Small intestine (tissue), 7 donors: ENCODE measurements around the gene PIN4. TPM values are rescaled to one million over a fixed set of nuclear protein-coding genes. Genes with fewer than 3 reads are reported as not detected.

ENCODE experiments used
- DNase-seq, 2 donors: peaks; one replicate each; pipeline versions ENCODE4 v3.0.0 to v3.0.0-alpha.2; 2013
- FAIRE-seq: peaks from 2 replicates; lab custom pipeline; 2012; peaks lifted over from hg19 to GRCh38; lab: Jason Lieb, UNC
- H3K27ac ChIP-seq, 3 donors: one replicate each; pipeline ENCODE4 v1.5.1; 2013; ENCODE audit warnings: low read length in 2 of 3, mild to moderate bottlenecking in 2 of 3, control low read depth in 1 of 3, inconsistent platforms in 1 of 3, low read depth in 1 of 3, moderate library complexity in 1 of 3
- H3K27me3 ChIP-seq, 3 donors: one replicate each; pipeline ENCODE4 v1.6.1; 2013; ENCODE audit warnings: low read length in 3 of 3, inconsistent platforms in 1 of 3; ENCODE audit not compliant: control insufficient read depth in 3 of 3, insufficient read depth in 3 of 3
- H3K36me3 ChIP-seq, 3 donors: one replicate each; pipeline ENCODE4 v1.6.1; 2013; ENCODE audit warnings: low read length in 3 of 3, inconsistent platforms in 1 of 3, low read depth in 1 of 3, mild to moderate bottlenecking in 1 of 3, moderate library complexity in 1 of 3; ENCODE audit not compliant: control insufficient read depth in 3 of 3, insufficient read depth in 2 of 3
- H3K4me1 ChIP-seq, 3 donors: one replicate each; pipeline ENCODE4 v1.6.1; 2013; ENCODE audit warnings: low read length in 2 of 3, inconsistent platforms in 1 of 3, low read depth in 1 of 3, mild to moderate bottlenecking in 1 of 3, moderate library complexity in 1 of 3; ENCODE audit not compliant: control insufficient read depth in 3 of 3, insufficient read depth in 2 of 3
- H3K4me3 ChIP-seq, 3 donors: one replicate each; pipeline ENCODE4 v1.5.1; 2013; ENCODE audit warnings: low read length in 3 of 3, control low read depth in 1 of 3, inconsistent platforms in 1 of 3, low read depth in 1 of 3, mild to moderate bottlenecking in 1 of 3, moderate library complexity in 1 of 3
- H3K9me3 ChIP-seq, 2 donors: one replicate each; pipeline ENCODE4 v1.6.1; 2013; ENCODE audit warnings: low read depth in 1 of 2, low read length in 1 of 2; ENCODE audit not compliant: control insufficient read depth in 2 of 2, insufficient read depth in 1 of 2
- whole genome bisulfite sequencing, 3 donors: extraction: QIAGEN DNeasy Blood & Tissue Kit; methylation state at CpG; one replicate each; pipeline ENCODE4 v1.1.7; 2013; 5-methylcytosine and 5-hydroxymethylcytosine counted together
- polyA plus RNA-seq, 4 donors: library from polyadenylated mRNA; stranded (reverse) in 3 of 4; unstranded in 1 of 4; fragments of 200-250 nt in 3 of 4; fragments of 120-200 nt in 1 of 4; gene quantifications; one replicate each; pipeline versions ENCODE4 v1.2.1 to v1.2.3, GENCODE V29; 2013
- donor health status: healthy with polysubstance abuse.
- donor health status: control.
- donor health status: control.
- donor health status: Bipolar disorder and iron deficiency.
- donor health status: healthy.

PIN4 gene
- polyA plus RNA-seq, 4 donors, result 19.5 to 40.5 (median 20.8) TPM

DNA sequence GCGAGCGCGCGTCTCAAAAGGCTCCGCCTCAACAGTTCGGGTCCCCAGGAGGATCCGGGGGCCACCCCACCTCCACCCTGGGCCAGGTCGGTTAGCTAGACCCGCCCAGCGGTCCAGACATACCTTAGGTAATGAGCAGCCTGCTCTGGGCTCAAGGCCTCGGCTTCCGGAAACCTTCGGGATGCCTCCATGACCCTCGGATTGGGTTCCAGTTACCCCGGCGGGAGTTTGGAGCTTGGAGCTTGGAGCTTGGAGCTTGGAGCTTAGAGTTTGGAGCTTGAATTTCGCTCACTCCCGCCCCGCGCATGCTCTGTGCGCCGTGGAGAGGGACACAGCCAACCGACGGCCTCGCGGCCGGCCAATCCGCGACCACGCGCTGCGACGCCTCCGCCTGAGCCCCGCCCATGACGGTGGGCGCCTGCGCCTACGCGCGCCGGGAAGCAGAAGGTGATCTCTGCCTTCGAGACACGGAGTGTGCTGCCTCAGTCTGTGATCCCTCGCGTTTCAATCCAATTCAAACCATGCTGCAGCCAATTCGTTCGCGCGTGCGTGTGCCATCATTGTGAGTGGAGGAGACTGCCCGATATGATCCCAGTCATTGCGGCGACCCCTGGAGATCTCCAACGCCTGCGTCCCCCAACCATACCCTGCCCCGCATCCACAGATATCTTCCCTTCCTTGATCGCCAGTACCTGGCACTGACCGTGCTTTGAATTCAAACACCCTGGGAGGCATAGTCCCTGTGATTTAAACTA, 57.3 kb downstream of the PIN4 start, which contains the start of gene ERCC6L:
ERCC6L (minus strand) TSS at position 307 of the 755 bp plus-strand sequence; CDS start at position 191, 116 bp downstream.
- H3K27ac ChIP-seq, result peak within 1 kb of the TSS in 2 of 3 donors; percentile 24 to 28
- 1 to 28% (median 18%) methylated on average over 24 to 59 of the region's 59 CpGs for WGBS, 3 donors

DNA sequence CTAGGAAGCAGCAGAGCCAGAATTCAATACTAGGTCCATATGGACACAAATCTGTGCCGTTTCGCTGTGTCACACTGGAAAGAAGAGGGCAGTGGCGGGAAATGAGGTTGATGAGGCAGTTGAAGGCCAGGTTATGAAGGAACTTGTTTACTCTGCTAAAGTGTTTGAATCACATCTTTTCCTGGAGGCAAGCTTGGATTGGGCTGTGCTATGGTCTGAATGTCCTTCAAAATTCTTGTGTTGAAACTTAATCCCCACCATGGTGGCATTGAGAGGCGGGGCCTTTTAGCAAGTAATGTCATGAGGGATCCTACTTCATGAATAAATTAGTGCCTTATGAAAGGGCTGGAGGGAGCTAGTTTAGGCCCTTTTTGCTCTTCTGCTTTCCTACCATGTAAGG, 59.4 kb downstream of the PIN4 start:
- no peak for FAIRE-seq
- no peak for DNase-seq
- Histone ChIP-seq H3K27me3 (no peaks in the 10 kb centered on the region), H3K9me3 (no peaks in the 10 kb centered on the region), H3K4me3 (no peak overlapping the region), H3K4me1 (no peaks in the 10 kb centered on the region), H3K36me3 (no peaks in the 10 kb centered on the region), H3K27ac (no peak overlapping the region)
- WGBS, 3 donors, result 88 to 98% (median 95%) methylated on average over 4 of the region's 4 CpGs

More for the DNA sequence above, 57.3 kb downstream of the PIN4 start, which contains the start of gene ERCC6L:
- Histone ChIP-seq H3K4me3 (peak within 1 kb of the TSS; percentile 15 to 39 (median 24)), H3K4me1 (no peaks in the 10 kb centered on the region), H3K9me3 (no peaks in the 10 kb centered on the region), H3K27me3 (no peaks in the 10 kb centered on the region), H3K36me3 (no peaks in the 10 kb centered on the region)
- FAIRE-seq, result no peak
- peak; percentile 84 to 91 for DNase-seq

- 31 to 46% (median 40%) methylated on average over 3 of the region's 3 CpGs for WGBS, 3 donors
- no peaks in the 10 kb centered on the region for H3K27me3 ChIP-seq
- no peaks in the 10 kb centered on the region for H3K36me3 ChIP-seq
- H3K4me3 ChIP-seq, result no peak overlapping the region
- H3K27ac ChIP-seq, result no peak overlapping the region
- peaks cover 0 to 3% (median 0%) of the 10 kb centered on the region in 3 donors for H3K4me1 ChIP-seq
- no peak for FAIRE-seq
- DNase-seq, result no peak
- H3K9me3 ChIP-seq, result no peaks in the 10 kb centered on the region
Observed at GRCh38 chrX:72243472-72243871, 61.9 kb downstream of the PIN4 start.

- Histone ChIP-seq H3K27me3 (no peaks in the 10 kb centered on the region), H3K4me3 (no peak overlapping the region), H3K36me3 (no peaks in the 10 kb centered on the region), H3K9me3 (no peaks in the 10 kb centered on the region), H3K27ac (no peak overlapping the region), H3K4me1 (peaks cover 0 to 3% (median 0%) of the 10 kb centered on the region in 3 donors)
- 95 to 100% (median 98%) methylated on average over 3 of the region's 3 CpGs for WGBS, 3 donors
- FAIRE-seq, result no peak
- DNase-seq, result peak; percentile 55 to 58
Observed at GRCh38 chrX:72245461-72246089, 64.0 kb downstream of the PIN4 start.

GRCh38 chrX:72247206-72247942, 65.8 kb downstream of the PIN4 start:
- WGBS, 3 donors, result 20 to 55% (median 21%) methylated on average over 2 of the region's 2 CpGs
- FAIRE-seq (no peak), DNase-seq (peak; percentile 39 to 86)
- Histone ChIP-seq H3K4me1 (peaks cover 0 to 3% (median 0%) of the 10 kb centered on the region in 3 donors), H3K9me3 (no peaks in the 10 kb centered on the region), H3K4me3 (no peak overlapping the region), H3K27me3 (no peaks in the 10 kb centered on the region), H3K36me3 (no peaks in the 10 kb centered on the region), H3K27ac (peak overlapping the region in 1 of 3 donors; percentile 16)

Other genes with a start within 250 kb of the PIN4 start
- gene RTL5, start 49.8 kb upstream of the PIN4 start, polyA plus RNA-seq, result 1 to 10 TPM in 2 of 4 donors, under 1 TPM in 2; 0.22 to 4.6 (median 1.1) TPM
- 1 to 10 TPM in 2 of 4 donors, under 1 TPM in 1, not detected in 1; 0.27 to 2.6 (median 1.6) TPM for gene ERCC6L, start 57.3 kb downstream of the PIN4 start, polyA plus RNA-seq
- gene RPS4X, start 95.5 kb downstream of the PIN4 start, polyA plus RNA-seq, result 1,000 to 10,000 TPM in 3 of 4 donors, 100 to 1,000 TPM in 1; 548 to 1,456 (median 1,320) TPM
- 1 to 10 TPM in 2 of 4 donors, under 1 TPM in 1, not detected in 1; 0.86 to 2.0 (median 1.3) TPM for gene CITED1, start 124.2 kb downstream of the PIN4 start, polyA plus RNA-seq